Calu3 (cell line): Measurements from ENCODE around the gene TMEM150A. TPM values are rescaled to one million over a fixed set of nuclear protein-coding genes. Genes with fewer than 3 reads are reported as not detected.
"Not testable (repeated sequence)": the region's sequence is repeated elsewhere in the genome, so short reads cannot be mapped to it uniquely, and the experiment has no call there.

ENCODE experiments used
- BruUV-seq: library from RNA; stranded (reverse); fragments of 400-500 nt; replicated peaks from 2 replicates; lab custom pipeline; 2021; lab: Mats Ljungman, UMichigan
- CTCF ChIA-PET: fragments of 300-600 bp; sonication (Branson Sonifier 250); formaldehyde crosslinking; loops from one replicate; lab custom pipeline; 2022; ENCODE audit warnings: antibody characterized with exemption; lab: Charles Lee
- DNase-seq: peaks from one replicate; pipeline ENCODE4 v3.0.0; 2022
- H3K27ac Mint-ChIP-seq: one replicate; pipeline ENCODE4 v1.8.0; 2022; ENCODE audit warnings: mixed read lengths; ENCODE audit not compliant: unreplicated experiment
- H3K27me3 Mint-ChIP-seq: one replicate; pipeline ENCODE4 v1.8.0; 2022; ENCODE audit warnings: mixed read lengths; ENCODE audit not compliant: unreplicated experiment
- H3K36me3 Mint-ChIP-seq: one replicate; pipeline ENCODE4 v1.8.0; 2022; ENCODE audit warnings: mild to moderate bottlenecking, moderate library complexity, mixed read lengths; ENCODE audit not compliant: insufficient read depth, unreplicated experiment
- H3K4me1 Mint-ChIP-seq: one replicate; pipeline ENCODE4 v1.8.0; 2022; ENCODE audit warnings: mild to moderate bottlenecking, low read depth, mixed read lengths; ENCODE audit not compliant: unreplicated experiment
- H3K4me3 Mint-ChIP-seq: one replicate; pipeline ENCODE4 v1.8.0; 2022; ENCODE audit warnings: mild to moderate bottlenecking, low read depth, moderate library complexity, mixed read lengths; ENCODE audit not compliant: unreplicated experiment
- H3K9me3 Mint-ChIP-seq: one replicate; pipeline ENCODE4 v1.8.0; 2022; ENCODE audit warnings: low read depth, mixed read lengths; ENCODE audit not compliant: unreplicated experiment
- CTCF ChIP-seq: fragments of 200-600 bp; IDR thresholded peaks from one replicate; pipeline ENCODE4 v1.8.0; 2022; ENCODE audit warnings: antibody characterized with exemption; ENCODE audit not compliant: unreplicated experiment
- intact Hi-C: fragments of 100-400 bp; cut with micrococcal nuclease; formaldehyde crosslinking; loops from one replicate; pipeline ENCODE4 v1.10.0; 2022; ENCODE audit not compliant: unreplicated experiment
- total RNA-seq: library from RNA; stranded (reverse); gene quantifications from 2 replicates; pipeline ENCODE4 v1.2.3, GENCODE V29; 2022

Gene TMEM150A
- total RNA-seq, 1 experiment from 2014 or later: 12.1 TPM

GRCh38 chr2:85564144-85564563 is 38.3 kb downstream of the TMEM150A start:
- BruUV-seq: no TSS peak
- Mint-ChIP-seq H3K4me1 (peaks cover 18% of the 10 kb centered on the region), H3K36me3 (peaks cover 19% of the 10 kb centered on the region), H3K9me3 (no peaks in the 10 kb centered on the region), H3K27me3 (no peaks in the 10 kb centered on the region), H3K27ac (no peak overlapping the region), H3K4me3 (no peak overlapping the region)
- DNase-seq: no peak
- CTCF ChIA-PET: no interaction called here
- intact Hi-C loops: no loop called here
- TF ChIP-seq CTCF: no peak

- intact Hi-C loops: no loop called here
- Mint-ChIP-seq H3K36me3 (peaks cover 24% of the 10 kb centered on the region), H3K4me1 (peaks cover 19% of the 10 kb centered on the region), H3K9me3 (no peaks in the 10 kb centered on the region), H3K27me3 (no peaks in the 10 kb centered on the region), H3K27ac (peak within 1 kb of the TSS; percentile 87), H3K4me3 (peak within 1 kb of the TSS; percentile 90)
- TSS peak; percentile 94 for BruUV-seq
- no peak for TF ChIP-seq CTCF
- peak; percentile 92 for DNase-seq
- CTCF ChIA-PET: interaction anchor here (0.7 to 1.6 kb wide), 6 partner anchors 9 to 152 kb away, joined by 3 to 5 read pairs (median 3); partner anchors contain the start of genes CAPG and SH2D6
Observed at GRCh38 chr2:85561280-85562212, 41.0 kb downstream of the TMEM150A start, which contains the start of gene GGCX. Gene GGCX, minus strand, starts transcription at chr2:85561493. Its CDS starts 65 bp downstream, at chr2:85561428.

GRCh38 chr2:85560812-85561279 is 41.7 kb downstream of the TMEM150A start:
- BruUV-seq: TSS peak; percentile 36
- Mint-ChIP-seq H3K9me3 (no peaks in the 10 kb centered on the region), H3K4me1 (peaks cover 19% of the 10 kb centered on the region), H3K36me3 (peaks cover 24% of the 10 kb centered on the region), H3K27me3 (no peaks in the 10 kb centered on the region), H3K27ac (peak overlapping the region; percentile 87), H3K4me3 (peak overlapping the region; percentile 90)
- TF ChIP-seq CTCF: no peak
- intact Hi-C loops: no loop called here
- DNase-seq: no peak
- CTCF ChIA-PET: interaction anchor here (0.5 to 1.1 kb wide), 5 partner anchors 9 to 168 kb away, joined by 3 to 5 read pairs (median 3); partner anchors contain the start of genes CAPG and SH2D6

- Mint-ChIP-seq H3K4me1 (peaks cover 19% of the 10 kb centered on the region), H3K27ac (peak overlapping the region; percentile 87), H3K36me3 (peaks cover 24% of the 10 kb centered on the region), H3K4me3 (peak overlapping the region; percentile 90)
- intact Hi-C loops, H3K27me3 Mint-ChIP-seq, H3K9me3 Mint-ChIP-seq, DNase-seq, BruUV-seq: not testable (repeated sequence)
- CTCF ChIA-PET: interaction anchor here (0.5 to 0.7 kb wide), 3 partner anchors 55 to 230 kb away, joined by 3 to 5 read pairs (median 4); no protein-coding TSS in a partner anchor
Observed at GRCh38 chr2:85560403-85560726, 42.1 kb downstream of the TMEM150A start.
